ENCODE data around the gene PYHIN1. TPM values are rescaled to one million over a fixed set of nuclear protein-coding genes. Genes with fewer than 3 reads are reported as not detected.

PYHIN1 gene
- total RNA-seq, 1 donor from 2014 or later: 0.21 TPM

- DNase-seq: no peak
Observed at GRCh38 chr1:159014851-159015250, 83.5 kb downstream of the PYHIN1 start.

GRCh38 chr1:159015440-159015909 is 84.1 kb downstream of the PYHIN1 start:
- DNase-seq: peak; percentile 20

DNA sequence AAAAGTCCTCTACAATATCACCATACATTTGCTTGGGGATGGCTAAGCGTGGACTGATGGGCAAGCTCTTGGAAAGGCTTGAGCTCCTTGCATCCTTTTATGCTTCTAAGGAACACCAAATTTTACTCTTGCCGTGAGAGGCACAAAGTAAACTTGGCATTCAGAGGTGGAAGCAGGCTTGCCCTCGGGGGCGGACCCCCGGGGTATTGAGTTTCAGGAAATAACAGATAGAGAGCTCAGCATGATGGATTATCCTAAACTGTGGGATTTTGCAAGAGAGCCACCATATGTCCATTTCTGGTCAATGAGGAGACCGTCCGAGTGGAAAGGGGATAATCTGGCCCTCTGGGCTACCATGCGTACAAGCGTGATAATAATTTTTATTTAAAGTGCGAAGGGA is 92.4 kb downstream of the PYHIN1 start:
- no peak for DNase-seq

DNA sequence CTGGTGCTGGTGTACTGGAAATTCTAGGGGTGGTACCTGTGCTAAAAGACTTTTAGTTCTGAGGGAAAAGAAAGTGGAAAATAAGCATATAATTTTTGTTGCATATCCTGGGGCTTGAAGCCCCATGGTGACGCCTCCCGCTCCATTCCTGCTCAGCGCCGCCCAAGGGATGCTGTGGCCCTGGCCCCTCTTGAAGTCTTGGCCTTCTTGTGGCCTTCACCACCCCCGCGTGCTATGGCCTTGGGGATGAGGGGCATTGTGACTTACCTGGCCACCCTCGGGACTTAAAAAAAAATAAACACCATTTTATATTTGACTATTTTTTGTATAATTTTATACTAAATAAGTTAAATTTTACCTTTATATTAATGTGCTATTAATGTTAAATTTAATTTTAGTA is 93.7 kb downstream of the PYHIN1 start:
- DNase-seq: no peak

Other genes with a start within 250 kb of the PYHIN1 start
- 7.1 TPM for gene SPTA1, start 244.8 kb upstream of the PYHIN1 start, total RNA-seq
- not detected for gene OR6K2, start 230.9 kb upstream of the PYHIN1 start, total RNA-seq
- not detected for gene OR6K3, start 210.8 kb upstream of the PYHIN1 start, total RNA-seq
- gene OR6K6, start 176.8 kb upstream of the PYHIN1 start, total RNA-seq: not detected
- gene OR6N1, start 159.4 kb upstream of the PYHIN1 start, total RNA-seq: not detected
- not detected for gene OR6N2, start 150.3 kb upstream of the PYHIN1 start, total RNA-seq
- gene MNDA, start 100.2 kb upstream of the PYHIN1 start, total RNA-seq: 5.9 TPM
- gene IFI16, start 78.4 kb downstream of the PYHIN1 start, total RNA-seq: 45.0 TPM
- gene AIM2, start 145.2 kb downstream of the PYHIN1 start, total RNA-seq: not detected
- 0.41 TPM for gene CADM3, start 240.1 kb downstream of the PYHIN1 start, total RNA-seq